Breast epithelium (tissue), 3 donors: ENCODE measurements around the gene CUL3.

Source experiments
- CTCF ChIP-seq, 3 donors: fragments of 450-650 bp; IDR thresholded peaks; one replicate each; pipeline ENCODE4 v1.5.1; 2016 to 2017; ENCODE audit warnings: antibody characterized with exemption in 3 of 3, mild to moderate bottlenecking in 3 of 3, moderate library complexity in 3 of 3
- POLR2A ChIP-seq: fragments of 450-650 bp; IDR thresholded peaks from one replicate; pipeline ENCODE4 v1.6.1; 2016; ENCODE audit warnings: antibody characterized with exemption, mild to moderate bottlenecking, moderate library complexity

GRCh38 chr2:224630659-224631550, 45.7 kb upstream of the CUL3 start:
- TF ChIP-seq CTCF (IDR thresholded peaks at IDR 0.05), result no peak
- no peak for TF ChIP-seq POLR2A
